ENCODE data around the gene NDUFS8.
A peak's percentile ranks its signal among the peaks of the same experiment; 100 is the strongest.

NDUFS8 gene

GRCh38 chr11:68035266-68035876, 4.9 kb downstream of the NDUFS8 start:
- no peak for DNase-seq (ENCODE audit: low read depth in 2 of 2, low spot score in 1 of 2)

GRCh38 chr11:68036141-68036716, 5.7 kb downstream of the NDUFS8 start:
- DNase-seq (ENCODE audit: low read depth in 2 of 2, low spot score in 1 of 2), result no peak

- no peak for DNase-seq (ENCODE audit: low read depth in 2 of 2, low spot score in 1 of 2)
These were observed 6.3 kb downstream of the NDUFS8 start for GRCh38 chr11:68036717-68037239.

GRCh38 chr11:68037411-68038225, 7.1 kb downstream of the NDUFS8 start:
- DNase-seq (ENCODE audit: low read depth in 2 of 2, low spot score in 1 of 2), result no peak

GRCh38 chr11:68038226-68038717, 7.8 kb downstream of the NDUFS8 start:
- no peak for DNase-seq (ENCODE audit: low read depth in 2 of 2, low spot score in 1 of 2)

- DNase-seq (ENCODE audit: low read depth in 2 of 2, low spot score in 1 of 2), result peak in 1 of 2 donors; percentile 38
These were observed 8.4 kb downstream of the NDUFS8 start, which contains the start of gene TCIRG1 for GRCh38 chr11:68038718-68039525. Gene TCIRG1 (plus strand): TSS chr11:68039025. CDS start chr11:68041272, 2,247 bp downstream.

GRCh38 chr11:68039526-68040086, 9.1 kb downstream of the NDUFS8 start:
- no peak for DNase-seq (ENCODE audit: low read depth in 2 of 2, low spot score in 1 of 2)

- no peak for DNase-seq (ENCODE audit: low read depth in 2 of 2, low spot score in 1 of 2)
These were observed 9.8 kb downstream of the NDUFS8 start for GRCh38 chr11:68040101-68040956.

GRCh38 chr11:68040957-68041591, 10.6 kb downstream of the NDUFS8 start:
- DNase-seq (ENCODE audit: low read depth in 2 of 2, low spot score in 1 of 2), result no peak

GRCh38 chr11:68041617-68042218, 11.2 kb downstream of the NDUFS8 start:
- DNase-seq (ENCODE audit: low read depth in 2 of 2, low spot score in 1 of 2), result no peak

GRCh38 chr11:68042219-68043028, 11.9 kb downstream of the NDUFS8 start:
- DNase-seq (ENCODE audit: low read depth in 2 of 2, low spot score in 1 of 2), result no peak

- DNase-seq (ENCODE audit: low read depth in 2 of 2, low spot score in 1 of 2), result no peak
These were observed 12.5 kb downstream of the NDUFS8 start for GRCh38 chr11:68043029-68043348.

- no peak for DNase-seq (ENCODE audit: low read depth in 2 of 2, low spot score in 1 of 2)
These were observed 13.1 kb downstream of the NDUFS8 start for GRCh38 chr11:68043349-68044144.

- DNase-seq (ENCODE audit: low read depth in 2 of 2, low spot score in 1 of 2), result no peak
These were observed 13.8 kb downstream of the NDUFS8 start for GRCh38 chr11:68044145-68044813.

GRCh38 chr11:68044898-68045351, 14.4 kb downstream of the NDUFS8 start:
- no peak for DNase-seq (ENCODE audit: low read depth in 2 of 2, low spot score in 1 of 2)

GRCh38 chr11:68047437-68048290, 17.2 kb downstream of the NDUFS8 start:
- no peak for DNase-seq (ENCODE audit: low read depth in 2 of 2, low spot score in 1 of 2)
